ENCODE data around the gene ATP1A4.

Gene ATP1A4

DNA sequence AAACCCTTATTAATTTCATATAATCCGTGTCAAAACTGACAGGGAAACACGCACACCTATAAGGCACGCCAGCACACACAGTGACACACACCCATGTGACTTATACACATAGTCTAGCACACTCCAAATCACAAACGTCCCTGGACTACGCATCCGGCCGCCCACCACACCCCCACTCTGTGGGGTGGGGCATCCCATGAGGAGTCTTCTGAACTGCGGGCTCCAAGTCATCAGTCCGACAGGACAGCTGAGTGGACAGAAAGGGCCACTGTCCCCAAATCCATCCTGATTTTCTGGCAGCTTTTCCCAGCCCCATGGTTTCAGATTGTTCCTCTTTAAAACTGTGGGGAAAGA lies 54.6 kb downstream of the ATP1A4 start:
- DNase-seq (ENCODE audit: low read depth in 2 of 2): peak; percentile 27 to 28

DNA sequence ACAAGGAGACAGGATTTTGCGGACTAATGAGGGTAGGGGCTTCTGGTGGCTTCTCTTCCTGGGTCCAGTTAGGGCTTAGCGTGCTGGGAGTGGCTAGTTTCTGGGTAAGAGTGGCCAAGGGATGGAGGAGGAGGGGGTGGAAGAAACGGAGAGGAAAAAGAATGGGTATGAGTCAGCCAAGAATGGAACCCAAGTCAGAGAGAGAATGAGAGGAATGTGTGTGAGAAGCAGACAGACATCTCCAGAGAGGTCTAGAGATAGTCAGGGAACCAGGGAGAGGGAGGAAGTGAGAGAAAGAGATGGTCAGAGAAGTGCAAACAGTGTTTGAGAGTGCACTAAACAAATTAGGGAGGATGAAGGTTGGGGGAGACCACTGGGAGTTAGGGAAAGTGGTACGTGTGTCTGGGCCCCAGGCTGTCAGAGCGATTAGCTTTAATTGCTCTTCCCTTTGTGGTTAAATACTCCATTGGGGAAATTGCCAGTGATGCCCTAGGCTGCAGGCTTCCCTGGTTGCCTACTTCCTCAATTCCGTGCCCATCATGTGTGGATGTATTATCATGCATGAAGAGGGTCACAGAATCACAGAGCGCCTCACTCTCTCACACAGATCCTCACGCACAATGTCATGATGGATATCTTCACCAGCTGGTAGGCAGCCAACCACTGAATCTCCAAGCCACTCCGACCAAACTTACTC lies 55.2 kb downstream of the ATP1A4 start:
- DNase-seq (ENCODE audit: low read depth in 2 of 2): no peak

DNA sequence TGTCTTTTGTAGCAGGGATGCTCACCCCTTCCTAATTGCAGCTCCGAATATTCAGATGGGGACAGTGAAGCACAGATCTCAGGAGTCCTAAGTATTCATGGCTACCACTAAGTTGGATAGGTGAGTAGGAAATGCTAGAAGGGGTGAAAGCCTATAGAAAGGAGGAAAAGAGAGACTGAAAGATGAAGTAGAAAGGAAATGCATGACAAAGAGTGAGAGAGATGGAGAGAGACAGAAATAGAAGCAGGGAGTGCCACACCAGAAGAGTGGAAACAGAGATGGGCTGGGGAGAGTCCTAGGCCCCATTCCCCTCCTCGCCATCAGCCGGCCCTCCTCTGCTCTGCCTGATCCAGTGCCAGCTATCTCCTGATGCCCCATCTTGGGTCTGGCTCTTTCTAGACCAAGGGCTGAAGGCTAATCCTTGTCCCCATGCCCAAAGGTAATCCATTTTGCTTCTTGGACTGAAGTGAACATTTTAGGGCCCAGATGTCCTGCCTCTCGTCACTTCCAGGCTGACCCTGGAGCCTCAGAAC lies 55.8 kb downstream of the ATP1A4 start:
- DNase-seq (ENCODE audit: low read depth in 2 of 2): no peak

DNA sequence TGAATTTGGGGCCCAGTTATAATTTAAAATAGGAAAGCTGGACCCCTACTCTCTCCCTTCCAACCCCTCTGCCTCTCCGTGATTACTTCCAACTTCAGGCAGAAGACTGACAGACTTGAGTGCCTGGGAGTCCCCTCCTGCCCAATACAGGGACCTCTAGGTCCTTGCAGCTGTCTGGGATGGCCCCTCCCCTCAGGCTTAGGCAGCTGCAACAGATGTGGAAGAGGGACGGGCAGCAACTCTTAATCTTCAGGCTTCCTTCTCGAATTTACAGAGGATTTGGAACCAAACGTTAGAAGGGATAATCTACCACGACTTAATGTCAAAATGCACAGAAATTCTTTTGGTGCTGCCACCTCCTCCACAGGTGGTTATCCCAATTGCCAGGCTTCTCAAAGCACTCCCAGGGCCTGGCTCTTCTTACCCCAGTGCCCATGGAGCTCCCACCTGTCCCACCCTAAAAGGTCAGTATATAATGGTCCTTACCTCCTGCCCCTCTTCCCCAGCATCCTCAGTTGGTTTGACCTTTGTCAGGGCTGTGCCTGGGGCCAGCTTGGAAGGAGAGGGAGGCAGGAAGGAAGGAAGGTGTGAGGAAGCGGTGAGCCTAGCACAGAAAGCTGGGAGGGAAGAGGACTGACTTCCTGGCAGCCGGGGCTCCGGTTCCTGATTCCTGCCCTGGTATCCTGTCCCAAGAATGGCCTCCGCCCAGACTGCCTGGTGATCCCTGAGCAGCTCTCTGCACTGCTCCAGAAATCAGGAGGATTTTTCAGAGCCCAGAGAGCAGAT lies 56.6 kb downstream of the ATP1A4 start:
- no peak for DNase-seq (ENCODE audit: low read depth in 2 of 2)

DNA sequence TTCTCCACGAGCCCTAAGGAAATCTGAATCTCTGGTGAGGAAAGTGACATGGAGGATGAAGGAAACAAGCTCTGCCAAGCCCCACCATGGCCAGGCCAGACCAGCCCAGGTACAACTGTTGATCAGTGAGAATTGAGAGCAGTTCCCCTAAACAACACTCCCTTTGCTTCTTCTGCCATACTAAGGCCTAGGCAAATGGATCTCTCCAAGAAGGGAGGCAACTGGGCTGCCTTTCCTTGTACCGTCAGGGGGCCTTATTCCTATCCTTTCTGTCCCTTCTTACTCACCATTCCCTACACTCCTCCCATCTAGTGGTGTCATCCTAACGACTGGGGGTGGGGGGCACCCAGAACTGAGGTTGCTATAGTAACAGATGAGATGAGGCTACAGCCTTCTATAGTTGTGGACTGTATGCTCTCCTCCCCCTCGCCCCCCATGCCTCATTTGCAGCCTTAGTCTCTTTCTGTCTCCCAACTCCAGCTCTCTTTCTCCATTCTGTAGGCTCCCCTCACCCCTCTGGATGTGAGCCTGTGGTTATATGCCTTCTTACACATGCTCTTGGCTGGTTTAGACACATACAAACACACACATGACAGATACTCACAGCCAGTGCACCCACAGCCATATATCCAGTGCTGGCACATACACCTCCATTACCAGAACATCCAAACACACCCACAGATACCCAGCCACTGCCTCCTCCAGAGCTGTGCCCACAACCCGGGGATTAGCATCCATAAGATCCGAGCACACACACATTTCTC lies 57.3 kb downstream of the ATP1A4 start:
- DNase-seq (ENCODE audit: low read depth in 2 of 2): no peak

DNA sequence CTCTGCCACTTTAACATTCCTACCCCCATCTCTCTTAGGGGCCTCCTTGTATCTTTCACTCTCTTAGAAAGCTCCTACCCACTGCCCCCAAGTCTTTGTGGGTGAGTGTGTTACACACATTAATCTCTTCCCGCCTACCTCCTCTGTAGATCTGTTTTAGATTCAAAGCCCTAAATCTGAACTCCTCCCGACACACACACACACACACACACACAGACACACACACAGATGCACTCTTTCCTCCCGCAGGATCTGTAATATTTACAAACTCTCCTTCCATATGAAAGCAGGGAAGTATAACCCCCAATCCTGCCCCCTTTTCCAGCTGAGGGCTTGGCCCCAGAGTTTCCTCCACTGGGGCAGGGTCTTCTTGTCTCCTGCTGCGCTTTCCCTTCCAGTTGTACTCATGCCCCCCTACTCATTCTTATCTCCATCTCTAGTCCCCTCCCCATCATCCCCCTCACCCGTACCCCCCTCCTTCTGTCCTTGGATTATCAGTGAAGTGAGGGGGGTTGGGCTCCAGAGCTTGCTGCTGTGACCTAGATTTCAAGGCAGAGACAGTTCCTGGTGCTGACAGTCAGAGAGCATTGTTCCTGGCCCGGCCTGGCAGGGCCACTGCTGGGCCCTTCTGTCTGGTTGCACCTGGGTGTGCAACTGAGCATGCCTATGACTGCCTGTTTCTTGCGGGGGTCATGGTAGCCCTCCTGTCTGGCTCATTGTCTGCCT lies 58.1 kb downstream of the ATP1A4 start:
- no peak for DNase-seq (ENCODE audit: low read depth in 2 of 2)

DNA sequence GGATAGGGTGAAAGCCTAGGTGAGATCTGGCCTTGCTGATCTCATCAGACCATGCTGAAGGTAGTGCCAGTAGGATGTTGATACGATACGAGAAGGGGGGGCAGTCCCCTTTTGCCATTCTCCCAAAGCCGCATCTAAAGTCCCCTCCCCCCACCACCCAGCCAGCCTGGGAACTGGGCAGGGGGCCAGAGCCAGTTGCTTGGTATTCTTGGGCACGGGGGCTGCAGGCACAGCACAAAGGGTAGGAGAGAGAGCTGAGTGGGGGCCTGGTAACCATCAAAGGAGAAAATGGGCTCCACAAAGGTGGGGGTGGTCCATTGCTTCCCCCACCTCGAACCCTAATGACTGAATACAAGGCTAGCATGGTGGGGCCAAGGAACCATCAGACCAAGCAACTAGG lies 59.2 kb downstream of the ATP1A4 start:
- no peak for DNase-seq (ENCODE audit: low read depth in 2 of 2)

DNA sequence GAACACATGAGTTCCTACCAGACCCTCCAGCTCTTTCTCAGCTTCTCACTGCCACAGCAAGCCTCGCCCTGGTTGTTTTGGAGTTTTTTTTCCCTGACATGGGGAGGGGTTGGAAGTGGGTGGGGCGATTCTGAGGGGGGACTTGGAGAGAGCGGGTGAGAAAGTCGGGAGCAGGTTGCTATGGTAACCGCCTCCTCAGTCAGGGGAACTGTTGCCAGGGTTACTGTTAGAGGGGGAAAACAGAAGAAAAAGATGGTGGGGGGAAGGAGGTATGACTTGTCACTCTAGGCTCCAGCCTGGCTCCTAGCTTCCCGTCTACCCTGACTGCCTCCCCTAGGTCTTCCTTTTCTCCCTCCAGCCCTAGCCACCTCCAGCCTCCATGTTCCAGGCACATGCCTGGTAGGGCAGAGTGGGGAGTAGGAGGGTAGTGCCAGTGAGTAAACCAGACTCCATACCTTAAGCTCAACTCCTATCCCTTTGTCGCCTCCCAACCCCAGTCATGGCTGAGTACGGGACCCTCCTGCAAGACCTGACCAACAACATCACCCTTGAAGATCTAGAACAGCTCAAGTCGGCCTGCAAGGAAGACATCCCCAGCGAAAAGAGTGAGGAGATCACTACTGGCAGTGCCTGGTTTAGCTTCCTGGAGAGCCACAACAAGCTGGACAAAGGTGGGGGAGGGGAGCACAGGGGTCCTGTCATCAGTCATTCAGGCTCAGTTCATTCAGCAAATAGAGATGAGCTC lies 59.8 kb downstream of the ATP1A4 start:
- no peak for DNase-seq (ENCODE audit: low read depth in 2 of 2)

DNA sequence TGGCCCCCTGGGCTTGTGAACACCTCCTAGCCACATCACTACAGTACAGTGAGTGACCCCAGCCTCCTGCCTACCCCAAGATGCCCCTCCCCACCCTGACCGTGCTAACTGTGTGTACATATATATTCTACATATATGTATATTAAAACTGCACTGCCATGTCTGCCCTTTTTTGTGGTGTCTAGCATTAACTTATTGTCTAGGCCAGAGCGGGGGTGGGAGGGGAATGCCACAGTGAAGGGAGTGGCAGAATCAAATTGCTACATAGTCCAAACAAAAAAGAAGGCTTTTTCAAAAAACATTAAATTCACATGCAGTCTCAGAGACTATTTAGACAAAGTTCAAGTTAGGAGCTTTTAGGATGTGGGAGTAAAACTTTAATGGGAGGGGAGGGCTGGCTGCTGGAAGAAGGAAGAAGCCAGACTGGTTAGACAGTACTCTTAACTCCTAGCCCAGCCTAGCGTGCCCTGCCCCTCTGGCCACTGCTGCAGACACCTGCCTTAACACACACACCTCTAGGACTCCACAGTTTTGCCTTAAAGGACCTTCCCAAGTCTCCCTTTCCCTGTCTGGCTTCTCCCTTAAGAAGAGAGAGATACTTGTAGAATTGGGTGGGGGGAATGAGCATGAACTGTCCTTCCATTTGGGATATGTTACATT lies 63.2 kb downstream of the ATP1A4 start:
- no peak for DNase-seq (ENCODE audit: low read depth in 2 of 2)

DNA sequence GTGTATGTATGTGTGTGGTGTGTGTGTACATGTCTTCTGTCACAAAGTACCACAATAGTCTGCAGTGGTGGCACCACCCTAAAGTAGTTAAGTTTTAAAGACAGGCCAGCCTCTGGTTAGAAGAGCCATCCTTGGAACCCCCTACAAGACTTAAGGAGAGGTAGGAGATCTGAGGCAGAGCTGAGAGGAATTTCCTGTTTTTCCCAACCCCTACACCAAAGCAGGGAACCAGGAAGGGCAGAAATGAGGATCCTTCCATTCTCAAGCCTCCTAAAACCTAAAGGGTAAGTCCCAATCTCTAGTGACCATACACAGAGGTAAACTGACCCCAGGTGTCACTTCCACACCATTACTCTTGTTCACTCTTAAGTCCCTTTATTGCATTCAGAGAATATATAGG lies 64.9 kb downstream of the ATP1A4 start:
- no peak for DNase-seq (ENCODE audit: low read depth in 2 of 2)

DNA sequence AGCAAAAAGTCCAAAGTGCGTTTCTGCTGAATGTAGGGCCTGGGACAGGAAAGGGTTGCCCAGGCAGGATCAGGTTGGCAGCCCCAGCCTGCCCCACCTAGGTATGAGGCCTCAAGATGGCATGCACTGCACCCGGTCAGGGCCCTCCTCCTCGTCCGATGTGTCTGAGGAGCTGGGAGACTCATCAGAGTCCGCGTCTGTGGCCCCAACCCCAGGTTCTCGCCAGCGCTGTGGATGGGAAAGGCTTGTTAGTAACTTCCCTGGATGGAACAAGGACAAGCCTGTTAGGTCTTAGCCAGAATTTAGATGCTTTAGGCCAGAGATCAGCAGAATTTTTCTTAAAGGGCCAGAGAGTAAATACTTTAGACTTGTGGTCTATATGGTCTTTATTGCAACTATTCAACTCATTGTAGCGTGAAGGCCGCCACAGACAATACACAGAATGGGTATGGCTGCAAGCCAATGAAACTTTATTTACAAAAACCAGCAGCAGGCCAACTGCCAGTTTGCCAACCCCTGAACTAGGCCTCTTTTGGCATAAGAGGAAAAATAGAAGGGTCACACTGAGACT lies 66.2 kb downstream of the ATP1A4 start:
- no peak for DNase-seq (ENCODE audit: low read depth in 2 of 2)

DNA sequence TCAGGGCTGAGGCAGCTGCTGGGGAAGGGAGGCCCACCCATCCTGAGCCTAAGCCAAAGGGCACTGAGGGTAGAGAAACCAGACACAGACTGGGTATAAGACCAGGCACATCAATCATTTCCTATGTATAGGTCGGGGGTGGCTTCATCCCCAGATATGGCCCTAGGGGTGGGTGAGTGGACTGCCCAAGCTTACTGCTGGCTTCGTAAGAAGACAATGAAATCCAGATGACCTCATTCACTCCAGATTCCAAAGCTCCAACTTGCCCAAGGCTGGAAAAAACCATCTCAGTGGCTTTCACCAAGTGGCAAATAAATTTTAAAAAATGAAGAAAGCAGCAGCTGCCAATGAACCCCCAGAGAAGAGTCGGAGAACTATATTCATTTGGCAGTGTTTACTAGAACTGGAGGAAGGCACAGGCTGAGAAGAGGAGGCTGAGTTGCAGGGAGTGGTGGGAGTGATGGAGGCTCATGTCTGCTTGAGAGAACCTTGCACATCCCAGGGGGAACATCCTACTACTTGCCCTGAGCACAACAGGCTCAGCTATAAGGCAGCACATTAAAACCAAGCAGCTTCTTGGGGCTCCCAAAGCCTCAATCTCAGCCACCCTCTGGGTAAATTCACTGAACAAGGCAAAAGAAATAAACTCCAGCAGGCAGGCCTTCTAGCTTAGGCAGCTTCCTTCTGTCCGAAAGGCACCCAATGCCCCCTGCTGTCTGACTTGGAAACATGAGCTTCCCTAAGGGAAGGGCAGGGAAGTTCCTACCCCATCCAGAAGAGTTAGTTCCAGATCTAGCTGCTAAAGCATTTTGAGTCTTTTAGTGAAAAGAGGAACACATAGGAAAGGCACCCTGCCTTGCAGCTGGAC lies 67.9 kb downstream of the ATP1A4 start:
- no peak for DNase-seq (ENCODE audit: low read depth in 2 of 2)

DNA sequence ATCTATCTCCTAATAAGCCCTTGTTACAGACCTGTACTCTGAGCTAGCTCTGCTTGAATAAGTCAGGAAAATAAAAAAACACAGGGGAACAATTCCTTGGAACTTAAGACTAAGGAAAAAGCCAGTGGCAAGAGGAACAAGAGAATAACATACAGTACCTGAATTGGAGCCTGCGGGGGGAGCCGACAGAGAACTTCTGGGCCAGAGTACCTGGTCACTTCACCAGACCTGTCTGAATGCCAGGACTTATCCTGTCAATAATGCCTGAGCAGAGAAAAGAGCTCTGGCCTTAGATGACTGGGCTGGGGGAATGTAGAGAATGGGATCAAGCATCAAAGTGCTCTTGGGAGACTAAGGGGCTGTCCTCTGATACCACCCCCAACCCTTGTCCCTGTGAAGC lies 68.9 kb downstream of the ATP1A4 start:
- DNase-seq (ENCODE audit: low read depth in 2 of 2): no peak

DNA sequence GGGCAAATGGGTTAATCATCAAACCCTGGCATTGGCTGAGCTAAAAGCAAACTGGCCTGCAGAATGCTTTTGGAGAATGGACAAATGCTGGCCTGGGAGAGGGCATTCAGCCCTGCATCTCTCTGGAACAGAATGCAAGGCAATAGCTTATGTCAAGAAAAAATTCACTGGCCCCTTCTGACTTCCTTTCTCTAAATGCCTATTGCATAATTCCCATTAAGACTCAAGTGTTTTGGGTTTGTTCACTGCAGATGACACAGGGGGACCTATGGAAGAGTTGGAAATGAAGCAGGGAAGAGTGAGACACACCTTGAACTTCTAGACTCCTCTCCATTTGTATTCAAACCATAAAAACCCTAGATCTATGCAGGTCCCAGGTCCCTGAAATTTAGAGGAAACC lies 69.7 kb downstream of the ATP1A4 start:
- no peak for DNase-seq (ENCODE audit: low read depth in 2 of 2)

DNA sequence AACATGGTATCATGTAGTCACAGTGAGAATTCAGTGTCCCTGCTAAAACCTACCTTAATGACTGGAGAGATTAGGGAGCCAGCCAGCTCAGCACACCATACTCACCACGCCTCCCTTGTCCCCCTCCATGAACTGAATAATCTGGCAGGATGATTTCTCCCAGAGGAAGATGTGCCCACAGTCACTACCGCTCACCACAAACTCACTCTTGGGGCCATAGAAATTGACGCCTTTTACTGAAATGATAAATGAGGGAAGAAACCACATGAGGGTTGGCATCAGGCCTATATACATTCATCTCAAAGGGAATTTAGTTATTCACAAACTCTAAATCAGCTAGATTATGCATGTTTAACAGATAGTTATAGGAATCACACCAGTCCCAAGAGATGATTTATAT lies 71.1 kb downstream of the ATP1A4 start:
- no peak for DNase-seq (ENCODE audit: low read depth in 2 of 2)

DNA sequence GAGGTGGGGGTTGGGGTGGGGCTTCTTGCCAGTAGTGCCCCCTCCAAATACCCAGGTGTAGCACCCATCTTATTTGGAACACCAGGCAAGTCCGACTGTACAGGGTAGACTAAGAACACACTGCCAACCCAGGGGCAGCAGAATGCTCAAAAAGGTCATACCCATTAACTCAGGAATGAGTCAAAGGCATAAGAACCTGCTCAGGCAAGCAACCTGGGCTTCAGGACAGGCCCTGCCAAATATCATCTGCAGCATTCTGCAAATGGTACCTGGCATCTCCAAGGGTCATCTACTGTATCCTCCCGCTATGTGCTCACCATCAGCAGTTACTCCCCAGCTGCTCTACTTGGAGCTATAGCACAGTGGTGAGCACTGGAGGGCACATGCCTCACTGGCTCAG lies 73.2 kb downstream of the ATP1A4 start:
- DNase-seq (ENCODE audit: low read depth in 2 of 2): no peak

DNA sequence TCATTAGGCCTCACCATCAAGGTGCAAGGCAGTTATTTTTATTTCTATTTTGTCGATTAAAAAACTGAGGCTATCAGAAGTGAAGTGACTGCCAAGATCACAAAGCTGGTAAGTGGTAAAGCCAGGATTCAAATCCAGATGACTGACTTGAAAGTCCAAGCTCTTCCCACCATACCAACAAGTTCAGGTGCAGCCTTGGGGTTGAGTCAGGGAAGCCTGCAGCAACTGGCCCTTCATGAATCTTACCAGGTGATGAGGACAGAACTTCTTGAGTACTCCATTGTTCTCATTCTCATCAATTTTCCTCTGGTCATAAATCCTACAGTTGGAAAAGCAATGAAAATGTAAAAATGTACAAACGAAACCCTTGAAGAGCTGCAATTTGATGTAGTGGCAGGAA lies 73.9 kb downstream of the ATP1A4 start:
- DNase-seq (ENCODE audit: low read depth in 2 of 2): no peak

DNA sequence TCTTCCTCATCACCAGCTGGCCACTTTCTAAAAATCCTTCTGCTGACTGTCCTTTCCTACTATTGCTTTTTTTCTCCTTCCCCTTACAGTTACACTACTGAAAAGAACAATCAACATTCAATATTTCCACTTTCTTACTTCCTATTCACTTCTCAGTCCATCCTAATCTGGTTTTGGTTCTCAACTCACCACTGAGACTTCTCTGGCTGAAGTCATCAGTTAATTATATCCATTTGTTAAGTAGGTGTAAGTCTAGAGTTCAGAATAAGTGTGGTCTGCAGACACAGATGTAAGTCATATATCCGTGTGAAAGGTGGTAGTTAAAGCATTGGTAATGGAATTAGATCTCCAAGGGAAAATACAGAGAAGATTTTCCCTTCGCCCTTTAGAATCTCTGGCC lies 75.2 kb downstream of the ATP1A4 start:
- DNase-seq (ENCODE audit: low read depth in 2 of 2): no peak

DNA sequence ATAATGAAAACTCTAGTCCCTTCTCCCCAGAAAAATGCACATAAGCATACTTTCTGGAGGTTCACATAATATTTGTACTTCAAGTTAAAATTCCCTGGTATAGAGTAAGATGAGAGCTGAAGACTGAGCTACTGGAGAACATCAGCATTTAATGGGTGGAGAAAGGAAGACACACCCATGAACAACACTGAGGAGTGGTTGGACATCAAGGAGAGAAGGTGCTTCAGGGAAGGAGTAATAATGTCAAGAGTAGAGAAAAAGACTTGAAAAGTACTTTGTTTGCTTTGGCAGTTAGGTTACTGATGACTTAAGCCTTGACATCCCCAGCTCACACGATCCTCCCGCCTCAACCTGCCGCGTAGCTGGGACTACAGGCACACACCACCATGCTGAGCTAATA lies 75.6 kb downstream of the ATP1A4 start:
- no peak for DNase-seq (ENCODE audit: low read depth in 2 of 2)

Measured in stimulated activated CD4-positive, alpha-beta T cell treated with anti-CD3 and anti-CD28 coated beads, Interleukin-15, amount 100 ng/mL, for 48 hours (primary cell).